Mucosa of descending colon (tissue), 3 donors: ENCODE results near the gene PPM1L. TPM values are rescaled to one million over a fixed set of nuclear protein-coding genes. Genes with fewer than 3 reads are reported as not detected.
"Not testable (repeated sequence)": the region's sequence is repeated elsewhere in the genome, so short reads cannot be mapped to it uniquely, and the experiment has no call there.

ENCODE experiments used
- ATAC-seq: fragments of 200-7000 bp; cut with Tn5 transposase; one replicate; pipeline ENCODE4 v1.9.1; 2020; ENCODE audit warnings: mild to moderate bottlenecking, moderate library complexity
- DNase-seq, 3 donors: peaks; one replicate each; pipeline ENCODE4 v3.0.0-alpha.2; 2020
- H3K36me3 ChIP-seq: fragments of 200-600 bp; one replicate; pipeline ENCODE4 v1.8.0; 2021; ENCODE audit warnings: low read depth, mild to moderate bottlenecking
- H3K4me1 ChIP-seq: fragments of 200-600 bp; one replicate; pipeline ENCODE4 v1.8.0; 2021; ENCODE audit warnings: low read depth, mild to moderate bottlenecking
- H3K4me3 ChIP-seq: fragments of 200-600 bp; one replicate; pipeline ENCODE4 v1.8.0; 2021; ENCODE audit warnings: mild to moderate bottlenecking
- H3K9me3 ChIP-seq: fragments of 200-600 bp; one replicate; pipeline ENCODE4 v1.8.0; 2021; ENCODE audit warnings: mild to moderate bottlenecking
- CTCF ChIP-seq: fragments of 200-600 bp; IDR thresholded peaks from one replicate; pipeline ENCODE4 v1.8.0; 2022; ENCODE audit warnings: antibody characterized with exemption, mild to moderate bottlenecking
- intact Hi-C, 2 donors: fragments of 100-400 bp; cut with DNase I in 1 of 2; cut with micrococcal nuclease in 1 of 2; formaldehyde crosslinking; loops; one replicate each; pipeline versions ENCODE4 v1.11.0 to v1.11.1; 2022; cut with DNase I, micrococcal nuclease
- total RNA-seq, 3 donors: library from RNA; stranded (reverse); fragmentation: NEBNext Ultra II Directional in 2 of 3; extraction: Animal tissue kit (Norgen Biotek cat#: 25700) in 2 of 3; gene quantifications; one replicate each; pipeline versions ENCODE4 v1.2.1 to v1.2.4, GENCODE V29; 2021 to 2023
- donor health status: DM: no; HTN: no; CAD: no; lungs with moderate emphysema.
- donor health status: DM: no; HTN: no; CAD: no.
- donor health status: DM: no; HTN: yes; CAD: no.

The PPM1L gene
- total RNA-seq, 3 donors from 2014 or later = 16.2 to 47.9 (median 21.6) TPM

DNA sequence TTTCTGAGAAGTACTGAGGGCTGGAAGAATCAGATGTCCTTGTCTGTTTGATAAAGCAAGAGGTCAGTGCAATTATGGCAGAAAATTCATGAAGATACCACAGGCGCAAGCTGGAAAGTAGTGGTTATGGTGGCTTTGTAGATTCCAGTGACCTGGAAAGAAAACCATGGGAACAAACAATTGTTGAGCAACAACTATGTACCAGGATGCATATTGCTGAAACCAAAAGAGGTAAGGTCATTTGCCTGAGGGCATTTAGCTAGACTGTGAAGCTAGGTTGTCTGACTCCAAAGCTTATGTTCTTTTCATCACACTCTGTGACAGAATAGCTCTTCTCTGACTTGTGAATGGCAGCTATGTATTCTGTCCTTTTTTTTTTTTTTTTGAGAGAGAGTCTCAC lies 275.1 kb downstream of the PPM1L start:
- H3K4me3 ChIP-seq = no peak overlapping the region
- no peaks in the 10 kb centered on the region for H3K4me1 ChIP-seq
- intact Hi-C loops = no loop called here
- H3K9me3 ChIP-seq = peaks cover 5% of the 10 kb centered on the region
- TF ChIP-seq CTCF = no peak
- no peaks in the 10 kb centered on the region for H3K36me3 ChIP-seq
- ATAC-seq (no peak), DNase-seq (no peak)

- H3K36me3 ChIP-seq, H3K4me3 ChIP-seq, ATAC-seq, intact Hi-C loops, H3K4me1 ChIP-seq, H3K9me3 ChIP-seq, DNase-seq: not testable (repeated sequence)
Measured at GRCh38 chr3:161034913-161035550, 279.0 kb downstream of the PPM1L start.

GRCh38 chr3:161035711-161036110 lies 279.7 kb downstream of the PPM1L start:
- TF ChIP-seq CTCF = no peak
- peak; percentile 24 for ATAC-seq
- Histone ChIP-seq H3K4me1 (no peaks in the 10 kb centered on the region), H3K4me3 (no peak overlapping the region), H3K36me3 (no peaks in the 10 kb centered on the region), H3K9me3 (peaks cover 5% of the 10 kb centered on the region)
- intact Hi-C loops = no loop called here
- no peak for DNase-seq

GRCh38 chr3:161038725-161039124 lies 282.7 kb downstream of the PPM1L start:
- no peaks in the 10 kb centered on the region for H3K36me3 ChIP-seq
- no peak for TF ChIP-seq CTCF
- ATAC-seq (no peak), DNase-seq (no peak)
- intact Hi-C loops = no loop called here
- H3K4me1 ChIP-seq = no peaks in the 10 kb centered on the region
- H3K4me3 ChIP-seq = no peak overlapping the region
- no peaks in the 10 kb centered on the region for H3K9me3 ChIP-seq

DNA sequence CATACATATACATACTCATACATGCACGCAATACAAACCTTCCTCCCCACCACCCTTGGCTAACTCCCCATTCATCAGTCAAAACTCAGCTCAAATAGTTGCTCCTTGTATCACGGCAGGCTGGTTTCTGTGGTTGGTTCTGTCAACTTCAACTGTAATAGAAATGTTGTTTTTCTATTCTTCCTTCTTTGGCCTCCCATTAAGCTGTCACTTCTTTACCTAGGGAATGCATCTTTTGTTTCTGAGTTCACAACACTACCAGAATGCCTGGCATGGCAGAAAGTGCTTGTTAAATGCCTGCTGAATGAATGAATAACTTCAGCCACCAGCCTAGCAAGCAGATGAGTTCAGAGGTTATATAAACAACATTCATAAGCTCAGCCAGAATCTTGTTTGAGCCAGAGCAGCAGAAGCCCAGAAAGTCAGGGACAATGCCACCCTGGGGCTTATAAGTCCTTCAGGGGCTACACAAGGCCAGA lies 286.0 kb downstream of the PPM1L start:
- Histone ChIP-seq H3K4me1 (no peaks in the 10 kb centered on the region), H3K4me3 (no peak overlapping the region), H3K36me3 (no peaks in the 10 kb centered on the region), H3K9me3 (no peaks in the 10 kb centered on the region)
- no peak for TF ChIP-seq CTCF
- DNase-seq (no peak), ATAC-seq (no peak)
- intact Hi-C loops = no loop called here

GRCh38 chr3:161043336-161044035 lies 287.5 kb downstream of the PPM1L start:
- Histone ChIP-seq H3K4me1 (no peaks in the 10 kb centered on the region), H3K36me3 (no peaks in the 10 kb centered on the region), H3K4me3 (no peak overlapping the region), H3K9me3 (no peaks in the 10 kb centered on the region)
- no peak for ATAC-seq
- no peak for DNase-seq
- TF ChIP-seq CTCF = no peak
- intact Hi-C loops = no loop called here
